T-cell (primary cell): ENCODE data around the gene LY86. TPM values are rescaled to one million over a fixed set of nuclear protein-coding genes. Genes with fewer than 3 reads are reported as not detected.

Source experiments
- ATAC-seq, 4 experiments: fragments of 200-7000 bp in 3 of 4; fragments of 150-1000 bp in 1 of 4; cut with Tn5 transposase; replicated peaks in 1 of 4; 1 replicate in 3 of 4; 2 replicates in 1 of 4; pipeline ENCODE4 v1.10.0; 2021; ENCODE audit warnings: moderate library complexity in 3 of 4, mild to moderate bottlenecking in 2 of 4, moderate number of reproducible peaks in 1 of 4
- CTCF ChIA-PET, 2 donors: fragments of 300-600 bp; sonication (Branson Sonifier 250); formaldehyde crosslinking; loops; one replicate each; lab custom pipeline; 2022; ENCODE audit warnings: antibody characterized with exemption in 2 of 2; lab: Charles Lee
- POLR2A ChIA-PET, 2 donors: fragments of 300-600 bp; sonication (Branson Sonifier 250); formaldehyde crosslinking; loops; one replicate each; lab custom pipeline; 2022; ENCODE audit warnings: antibody characterized with exemption in 2 of 2; lab: Charles Lee
- DNase-seq, 35 experiments: peaks; one replicate each; pipeline versions ENCODE4 v3.0.0 to v3.0.0-alpha.2; 2013 to 2023
- H3K27ac ChIP-seq: one replicate; pipeline ENCODE4 v1.5.1; 2013; ENCODE audit warnings: low read length
- H3K27me3 ChIP-seq, 2 experiments: replicated peaks in 1 of 2; 1 replicate in 1 of 2; 2 replicates in 1 of 2; pipeline versions ENCODE4 v1.6.1 to v1.7.0; 2013; ENCODE audit warnings: low read length in 1 of 2, mixed read lengths in 1 of 2; ENCODE audit not compliant: control insufficient read depth in 2 of 2, insufficient read depth in 2 of 2; ENCODE audit errors: extremely low read depth in 1 of 2
- H3K36me3 ChIP-seq, 2 donors: 1 replicate in 1 of 2; 2 replicates in 1 of 2; pipeline versions ENCODE4 v1.6.1 to v1.7.0; 2013; ENCODE audit warnings: low read length in 1 of 2; ENCODE audit not compliant: control insufficient read depth in 2 of 2, insufficient read depth in 1 of 2; ENCODE audit errors: extremely low read depth in 1 of 2
- H3K4me1 ChIP-seq, 2 experiments: 1 replicate in 1 of 2; 2 replicates in 1 of 2; pipeline versions ENCODE4 v1.6.1 to v1.7.0; 2013; ENCODE audit warnings: low read length in 2 of 2, mixed read lengths in 1 of 2; ENCODE audit not compliant: insufficient read depth in 2 of 2, control insufficient read depth in 1 of 2; ENCODE audit errors: extremely low read depth in 1 of 2
- H3K4me3 ChIP-seq, 2 donors: 1 replicate in 1 of 2; 2 replicates in 1 of 2; pipeline versions ENCODE4 v1.5.1 to v1.7.0; 2013; ENCODE audit warnings: mild to moderate bottlenecking in 2 of 2, low read length in 1 of 2, moderate library complexity in 1 of 2; ENCODE audit not compliant: control insufficient read depth in 1 of 2; ENCODE audit errors: extremely low read depth in 1 of 2
- H3K9me3 ChIP-seq: 2 replicates; pipeline ENCODE4 v1.7.0; 2013
- H3K27ac Mint-ChIP-seq, 2 donors: one replicate each; pipeline ENCODE4 v1.8.0; 2020 to 2021; ENCODE audit warnings: mild to moderate bottlenecking in 2 of 2, mixed read lengths in 2 of 2
- H3K27me3 Mint-ChIP-seq, 2 donors: one replicate each; pipeline ENCODE4 v1.8.0; 2021 to 2022; ENCODE audit warnings: mixed read lengths in 2 of 2
- H3K36me3 Mint-ChIP-seq: one replicate; pipeline ENCODE4 v1.8.0; 2021; ENCODE audit warnings: mixed read lengths
- H3K4me1 Mint-ChIP-seq, 3 donors: one replicate each; pipeline ENCODE4 v1.8.0; 2020 to 2022; ENCODE audit warnings: mixed read lengths in 3 of 3, mild to moderate bottlenecking in 1 of 3
- H3K4me3 Mint-ChIP-seq, 3 donors: one replicate each; pipeline ENCODE4 v1.8.0; 2020 to 2022; ENCODE audit warnings: mild to moderate bottlenecking in 3 of 3, mixed read lengths in 3 of 3, moderate library complexity in 3 of 3
- H3K9me3 Mint-ChIP-seq, 3 donors: one replicate each; pipeline ENCODE4 v1.8.0; 2020 to 2022; ENCODE audit warnings: mixed read lengths in 3 of 3
- WGBS: methylation state at CpG from one replicate; pipeline ENCODE4 v1.1.5; 2013; ENCODE audit warnings: missing lambda C conversion rate; ENCODE audit not compliant: insufficient coverage; 5-methylcytosine and 5-hydroxymethylcytosine counted together
- total RNA-seq, 35 experiments: library from RNA in 6 of 35; stranded (reverse) in 6 of 35; fragments of 120-200 nt in 1 of 35; gene quantifications; one replicate each; pipeline versions ENCODE4 v1.2.1 to v1.2.4 and lab custom pipeline; 2013 to 2026

LY86 gene
- total RNA-seq, 5 donors from 2014 or later (not counting 1 experiment from before 2014, with no cell fraction given), result 0.54 to 3.6 (median 2.5) TPM

- no peaks in the 10 kb centered on the region for H3K36me3 Mint-ChIP-seq
- no peaks in the 10 kb centered on the region for H3K9me3 ChIP-seq
- ChIA-PET POLR2A (no interaction called here), CTCF (no interaction called here)
- peak overlapping the region in 1 of 3 donors; percentile 7 for H3K4me3 Mint-ChIP-seq
- ATAC-seq (no peak), DNase-seq (no peak)
- H3K27ac Mint-ChIP-seq, result no peak overlapping the region
- peaks cover 21 to 31% (median 24%) of the 10 kb centered on the region in 3 donors for H3K4me1 Mint-ChIP-seq
- H3K27me3 ChIP-seq, result no peaks in the 10 kb centered on the region
- no peaks in the 10 kb centered on the region for H3K27me3 Mint-ChIP-seq
- no peak overlapping the region for H3K4me3 ChIP-seq
- H3K27ac ChIP-seq, result no peak overlapping the region
- no peaks in the 10 kb centered on the region for H3K9me3 Mint-ChIP-seq
- H3K36me3 ChIP-seq, result peaks cover 0 to 4% of the 10 kb centered on the region in 2 donors
- WGBS, result 89% methylated on average over 1 of the region's 1 CpG
- H3K4me1 ChIP-seq, result peaks cover 3 to 6% of the 10 kb centered on the region in 2 experiments
Measured at GRCh38 chr6:6634735-6635075, 46.2 kb downstream of the LY86 start.

- Mint-ChIP-seq H3K27ac (no peak overlapping the region), H3K36me3 (no peaks in the 10 kb centered on the region), H3K4me3 (no peak overlapping the region), H3K4me1 (peaks cover 21 to 32% (median 24%) of the 10 kb centered on the region in 3 donors), H3K27me3 (no peaks in the 10 kb centered on the region), H3K9me3 (no peaks in the 10 kb centered on the region)
- CTCF ChIA-PET, result no interaction called here
- Histone ChIP-seq H3K27me3 (no peaks in the 10 kb centered on the region), H3K4me3 (no peak overlapping the region), H3K36me3 (peaks cover 0 to 4% of the 10 kb centered on the region in 2 donors), H3K4me1 (peaks cover 3 to 6% of the 10 kb centered on the region in 2 experiments), H3K27ac (no peak overlapping the region), H3K9me3 (no peaks in the 10 kb centered on the region)
- WGBS, result no CpG with 5 or more reads among the region's 2 CpGs
- DNase-seq, result no peak
- ATAC-seq, result no peak
- POLR2A ChIA-PET, result no interaction called here
Measured at GRCh38 chr6:6635291-6635690, 46.8 kb downstream of the LY86 start.

- Histone ChIP-seq H3K27ac (no peak overlapping the region), H3K4me3 (no peak overlapping the region), H3K9me3 (no peaks in the 10 kb centered on the region), H3K27me3 (no peaks in the 10 kb centered on the region), H3K36me3 (peaks cover 0 to 4% of the 10 kb centered on the region in 2 donors), H3K4me1 (peaks cover 3 to 6% of the 10 kb centered on the region in 2 experiments)
- POLR2A ChIA-PET, result no interaction called here
- DNase-seq, result no peak
- H3K27ac Mint-ChIP-seq, result no peak overlapping the region
- H3K4me1 Mint-ChIP-seq, result peaks cover 21 to 32% (median 24%) of the 10 kb centered on the region in 3 donors
- H3K36me3 Mint-ChIP-seq, result no peaks in the 10 kb centered on the region
- H3K9me3 Mint-ChIP-seq, result no peaks in the 10 kb centered on the region
- CTCF ChIA-PET, result no interaction called here
- no peaks in the 10 kb centered on the region for H3K27me3 Mint-ChIP-seq
- no peak overlapping the region for H3K4me3 Mint-ChIP-seq
- ATAC-seq, result no peak
- 83% methylated on average over 2 of the region's 3 CpGs for WGBS
Measured at GRCh38 chr6:6635869-6636268, 47.3 kb downstream of the LY86 start.

- no peak overlapping the region for H3K4me3 ChIP-seq
- 96% methylated on average over 3 of the region's 4 CpGs for WGBS
- Mint-ChIP-seq H3K27ac (no peak overlapping the region), H3K4me3 (no peak overlapping the region), H3K36me3 (no peaks in the 10 kb centered on the region), H3K27me3 (no peaks in the 10 kb centered on the region), H3K9me3 (no peaks in the 10 kb centered on the region), H3K4me1 (peaks cover 8 to 25% (median 10%) of the 10 kb centered on the region in 3 donors)
- DNase-seq, result no peak
- H3K36me3 ChIP-seq, result peaks cover 0 to 4% of the 10 kb centered on the region in 2 donors
- POLR2A ChIA-PET, result no interaction called here
- H3K27ac ChIP-seq, result no peak overlapping the region
- H3K9me3 ChIP-seq, result no peaks in the 10 kb centered on the region
- ATAC-seq, result no peak
- peaks cover 3% of the 10 kb centered on the region in 2 experiments for H3K4me1 ChIP-seq
- H3K27me3 ChIP-seq, result peaks cover 0 to 3% of the 10 kb centered on the region in 2 experiments
- CTCF ChIA-PET, result interaction anchor here (0.6 to 0.7 kb wide), 2 partner anchors 10 to 22 kb away, joined by 5 to 6 read pairs; no protein-coding TSS in a partner anchor
Measured at GRCh38 chr6:6639572-6639971, 51.1 kb downstream of the LY86 start.

- Histone ChIP-seq H3K36me3 (peaks cover 0 to under 1% of the 10 kb centered on the region in 2 donors), H3K4me3 (no peak overlapping the region), H3K27ac (no peak overlapping the region), H3K4me1 (no peaks in the 10 kb centered on the region), H3K27me3 (peaks cover 0 to 3% of the 10 kb centered on the region in 2 experiments), H3K9me3 (no peaks in the 10 kb centered on the region)
- ChIA-PET POLR2A (no interaction called here), CTCF (no interaction called here)
- Mint-ChIP-seq H3K4me1 (peaks cover 0 to 11% (median 0%) of the 10 kb centered on the region in 3 donors), H3K27me3 (no peaks in the 10 kb centered on the region), H3K36me3 (no peaks in the 10 kb centered on the region), H3K4me3 (no peak overlapping the region), H3K9me3 (no peaks in the 10 kb centered on the region), H3K27ac (no peak overlapping the region)
- ATAC-seq (no peak), DNase-seq (no peak)
- WGBS, result no CpG with 5 or more reads among the region's 4 CpGs
Measured at GRCh38 chr6:6640926-6641325, 52.4 kb downstream of the LY86 start.

GRCh38 chr6:6643398-6643797 is 54.9 kb downstream of the LY86 start:
- H3K9me3 Mint-ChIP-seq, result no peaks in the 10 kb centered on the region
- POLR2A ChIA-PET, result no interaction called here
- 66% methylated on average over 5 of the region's 8 CpGs for WGBS

More at GRCh38 chr6:6643398-6643797, 54.9 kb downstream of the LY86 start:
- Histone ChIP-seq H3K4me3 (no peak overlapping the region), H3K27me3 (peaks cover 0 to 3% of the 10 kb centered on the region in 2 experiments), H3K27ac (no peak overlapping the region), H3K9me3 (no peaks in the 10 kb centered on the region), H3K36me3 (no peaks in the 10 kb centered on the region), H3K4me1 (no peaks in the 10 kb centered on the region)
- ATAC-seq (no peak), DNase-seq (no peak)
- H3K27me3 Mint-ChIP-seq, result no peaks in the 10 kb centered on the region
- H3K4me3 Mint-ChIP-seq, result no peak overlapping the region
- H3K36me3 Mint-ChIP-seq, result no peaks in the 10 kb centered on the region
- no peak overlapping the region for H3K27ac Mint-ChIP-seq
- peaks cover 0 to 10% (median 0%) of the 10 kb centered on the region in 3 donors for H3K4me1 Mint-ChIP-seq
- CTCF ChIA-PET, result no interaction called here
